Muscle layer of colon (tissue), 2 donors: ENCODE measurements around the gene ROBO2.

ENCODE experiments used
- H3K27ac ChIP-seq: one replicate; pipeline ENCODE4 v1.7.0; 2013; ENCODE audit warnings: low read depth, mild to moderate bottlenecking, low read length, moderate library complexity
- H3K27me3 ChIP-seq, 2 donors: one replicate each; pipeline ENCODE4 v1.7.0; 2013; ENCODE audit warnings: low read length in 2 of 2, mild to moderate bottlenecking in 2 of 2; ENCODE audit not compliant: insufficient read depth in 2 of 2, control insufficient read depth in 1 of 2
- H3K36me3 ChIP-seq: one replicate; pipeline ENCODE4 v1.7.0; 2013; ENCODE audit warnings: mild to moderate bottlenecking, low read length; ENCODE audit not compliant: insufficient read depth
- H3K4me1 ChIP-seq: one replicate; pipeline ENCODE4 v1.7.0; 2013; ENCODE audit warnings: mild to moderate bottlenecking, low read length; ENCODE audit not compliant: insufficient read depth
- H3K4me3 ChIP-seq, 2 donors: one replicate each; pipeline ENCODE4 v1.7.0; 2013; ENCODE audit warnings: low read length in 2 of 2, low read depth in 1 of 2, mild to moderate bottlenecking in 1 of 2, moderate library complexity in 1 of 2
- H3K9ac ChIP-seq: one replicate; pipeline ENCODE4 v1.7.0; 2013; ENCODE audit warnings: low read length
- H3K9me3 ChIP-seq: one replicate; pipeline ENCODE4 v1.7.0; 2013; ENCODE audit warnings: mild to moderate bottlenecking, low read length
- donor health status: abdominal sarcoma.
- donor health status: Adenocarcinoma of cecum.

The ROBO2 gene

DNA sequence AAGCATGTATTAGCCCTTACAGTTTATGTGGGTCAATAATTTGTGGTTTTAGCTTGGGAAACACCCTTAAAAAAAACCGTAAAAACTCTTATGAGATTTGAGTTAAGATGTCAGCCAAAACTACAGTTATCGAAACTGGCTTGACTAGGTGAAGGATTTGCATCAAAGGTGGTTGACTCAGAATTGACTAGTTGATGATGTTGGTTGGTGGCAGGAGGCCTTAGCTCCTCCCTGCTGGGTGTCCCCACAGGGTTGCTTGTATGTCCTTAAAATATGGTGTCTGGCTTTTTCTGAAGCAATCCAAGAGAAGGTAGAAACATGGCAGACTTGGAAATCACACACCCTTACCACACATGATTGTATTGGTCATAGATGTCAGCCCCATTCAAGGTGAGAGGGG is 305.1 kb downstream of the ROBO2 start:
- no peaks in the 10 kb centered on the region for H3K9me3 ChIP-seq
- H3K4me3 ChIP-seq: no peak overlapping the region
- H3K27me3 ChIP-seq: no peaks in the 10 kb centered on the region
- no peak overlapping the region for H3K9ac ChIP-seq
- no peak overlapping the region for H3K27ac ChIP-seq
- H3K4me1 ChIP-seq: no peaks in the 10 kb centered on the region
- no peaks in the 10 kb centered on the region for H3K36me3 ChIP-seq

DNA sequence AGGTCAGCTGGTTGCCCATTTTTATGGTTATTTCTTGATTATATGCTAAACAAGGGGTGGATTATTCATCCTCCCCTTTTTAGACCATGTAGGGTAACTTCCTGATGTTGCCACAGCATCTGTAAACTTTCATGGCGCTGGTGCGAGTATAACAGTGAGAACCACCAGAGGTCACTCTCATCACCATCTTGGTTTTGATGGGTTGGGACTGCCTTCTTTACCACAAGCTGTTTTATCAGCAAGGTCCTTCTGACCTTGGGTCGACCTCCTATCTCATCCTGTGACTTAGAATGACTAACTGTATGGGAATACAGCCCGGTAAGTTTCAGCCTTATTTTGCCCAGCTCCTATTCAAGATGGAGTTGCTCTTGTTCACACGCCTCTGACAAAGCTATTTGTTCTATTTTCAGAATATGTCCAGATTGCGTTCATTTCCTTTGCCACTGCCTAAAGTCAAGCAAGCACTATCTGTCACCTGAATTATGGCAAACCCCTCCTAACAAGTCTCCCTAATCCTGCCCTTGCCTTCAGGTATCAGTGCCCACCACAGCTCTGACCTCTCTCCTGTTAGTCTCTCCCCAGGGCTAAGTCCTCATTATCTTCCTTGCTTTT is 308.5 kb downstream of the ROBO2 start:
- H3K4me3 ChIP-seq: no peak overlapping the region
- no peak overlapping the region for H3K27ac ChIP-seq
- H3K4me1 ChIP-seq: no peaks in the 10 kb centered on the region
- no peak overlapping the region for H3K9ac ChIP-seq
- H3K36me3 ChIP-seq: no peaks in the 10 kb centered on the region
- no peaks in the 10 kb centered on the region for H3K27me3 ChIP-seq
- H3K9me3 ChIP-seq: no peaks in the 10 kb centered on the region

DNA sequence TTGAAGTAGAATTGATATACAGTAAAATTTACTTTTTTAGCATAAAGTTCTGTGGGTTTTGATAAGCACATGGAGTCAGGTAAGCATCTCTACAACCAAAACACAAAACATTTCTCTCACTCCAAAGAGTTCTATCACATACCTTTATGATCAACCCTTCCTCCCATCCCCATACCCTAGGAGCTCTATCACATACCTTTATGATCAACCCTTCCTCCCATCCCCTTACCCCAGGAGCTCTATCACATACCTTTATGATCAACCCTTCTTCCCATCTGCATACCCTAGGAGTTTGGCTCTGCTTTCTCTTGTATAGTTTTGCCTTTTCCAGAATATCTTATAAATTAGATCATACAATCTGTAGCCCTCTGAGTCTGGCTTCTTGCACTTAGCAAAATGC is 315.1 kb downstream of the ROBO2 start:
- no peak overlapping the region for H3K27ac ChIP-seq
- no peaks in the 10 kb centered on the region for H3K36me3 ChIP-seq
- H3K4me1 ChIP-seq: no peaks in the 10 kb centered on the region
- no peaks in the 10 kb centered on the region for H3K27me3 ChIP-seq
- H3K4me3 ChIP-seq: no peak overlapping the region
- H3K9me3 ChIP-seq: no peaks in the 10 kb centered on the region
- H3K9ac ChIP-seq: no peak overlapping the region

DNA sequence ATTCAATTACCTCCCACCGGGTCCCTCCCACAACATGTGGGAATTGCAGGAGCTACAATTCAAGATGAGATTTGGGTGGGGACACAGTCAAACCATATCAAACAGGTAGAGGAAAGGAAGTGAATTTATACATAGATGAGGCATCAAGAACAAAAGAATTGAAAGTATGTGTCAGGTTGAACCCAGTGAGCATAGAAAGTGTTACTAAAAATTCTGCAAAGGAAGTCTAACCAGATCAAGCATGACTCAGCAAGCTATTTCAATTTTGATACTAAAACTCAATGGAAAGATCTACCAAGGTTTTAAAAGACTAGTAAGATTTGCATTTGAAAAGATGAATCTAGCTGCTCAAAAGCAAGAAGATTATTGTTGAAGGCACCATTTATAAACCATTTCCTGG is 323.0 kb downstream of the ROBO2 start:
- Histone ChIP-seq H3K9me3 (no peaks in the 10 kb centered on the region), H3K27ac (no peak overlapping the region), H3K4me1 (peaks cover 4% of the 10 kb centered on the region), H3K36me3 (no peaks in the 10 kb centered on the region), H3K27me3 (no peaks in the 10 kb centered on the region), H3K9ac (no peak overlapping the region), H3K4me3 (no peak overlapping the region)

DNA sequence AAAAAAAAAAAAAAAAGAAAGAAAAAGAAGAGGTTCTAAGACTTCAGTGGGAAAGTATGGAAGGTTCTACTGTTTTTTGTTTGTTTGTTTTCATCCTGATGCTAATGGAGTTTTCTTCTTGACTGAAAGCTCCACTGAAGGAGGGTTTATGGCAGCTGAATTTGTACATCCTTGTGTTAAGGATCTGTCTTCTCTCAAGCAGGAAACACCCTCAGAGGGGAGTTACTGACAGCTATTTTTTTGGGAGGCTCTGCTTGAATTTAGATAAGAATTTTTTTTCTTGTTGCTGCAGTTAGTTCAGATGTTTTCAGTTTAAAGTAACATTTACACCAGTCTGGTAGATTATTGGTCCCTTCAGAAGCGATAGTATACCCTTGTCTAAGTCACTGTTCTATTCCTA is 325.3 kb downstream of the ROBO2 start:
- H3K27ac ChIP-seq: no peak overlapping the region
- no peaks in the 10 kb centered on the region for H3K9me3 ChIP-seq
- no peak overlapping the region for H3K4me3 ChIP-seq
- no peaks in the 10 kb centered on the region for H3K27me3 ChIP-seq
- H3K36me3 ChIP-seq: no peaks in the 10 kb centered on the region
- H3K4me1 ChIP-seq: peaks cover 4% of the 10 kb centered on the region
- H3K9ac ChIP-seq: no peak overlapping the region

DNA sequence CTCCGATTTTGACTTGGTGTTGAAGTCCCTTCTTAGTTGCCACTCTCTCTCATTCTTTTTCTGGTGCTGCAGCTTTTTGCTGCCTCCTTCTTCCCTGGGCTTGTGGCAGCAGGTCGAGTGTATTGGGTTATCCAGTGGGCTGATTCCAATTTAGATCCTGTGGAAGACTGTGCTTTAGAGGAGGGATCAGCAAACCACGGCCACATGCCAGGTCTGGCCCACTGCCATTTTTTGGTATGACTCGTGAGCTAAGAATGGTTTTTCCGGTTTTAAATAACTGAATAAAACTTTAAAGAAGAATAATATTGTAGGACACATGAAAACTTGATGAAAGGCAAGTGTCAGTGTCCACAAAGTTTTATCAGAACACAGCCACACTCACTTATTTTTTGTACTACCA is 330.5 kb downstream of the ROBO2 start:
- H3K36me3 ChIP-seq: no peaks in the 10 kb centered on the region
- H3K27ac ChIP-seq: no peak overlapping the region
- H3K4me3 ChIP-seq: no peak overlapping the region
- no peaks in the 10 kb centered on the region for H3K9me3 ChIP-seq
- H3K4me1 ChIP-seq: peaks cover 4% of the 10 kb centered on the region
- no peaks in the 10 kb centered on the region for H3K27me3 ChIP-seq
- no peak overlapping the region for H3K9ac ChIP-seq

DNA sequence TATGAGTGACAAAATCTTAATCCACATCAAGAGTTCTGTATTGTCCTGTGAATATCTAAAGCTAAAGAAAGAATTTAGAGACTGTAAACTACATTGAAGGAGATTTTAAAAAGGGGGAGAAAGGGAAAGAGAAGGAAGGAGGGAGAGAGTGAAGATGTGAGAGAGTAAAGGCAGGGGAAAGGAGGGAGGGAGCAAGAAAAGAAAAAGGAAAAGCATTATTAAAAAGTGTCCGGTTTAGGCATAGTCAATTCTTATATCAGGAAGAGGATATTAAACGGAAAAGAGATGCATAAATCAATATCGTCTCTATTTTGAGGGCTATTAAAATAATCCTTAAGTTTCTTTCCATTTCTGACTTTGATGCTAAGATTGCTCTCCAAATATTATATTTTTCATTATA is 332.1 kb downstream of the ROBO2 start:
- no peak overlapping the region for H3K27ac ChIP-seq
- no peak overlapping the region for H3K4me3 ChIP-seq
- peaks cover 3% of the 10 kb centered on the region for H3K4me1 ChIP-seq
- no peaks in the 10 kb centered on the region for H3K9me3 ChIP-seq
- no peaks in the 10 kb centered on the region for H3K27me3 ChIP-seq
- no peak overlapping the region for H3K9ac ChIP-seq
- no peaks in the 10 kb centered on the region for H3K36me3 ChIP-seq

DNA sequence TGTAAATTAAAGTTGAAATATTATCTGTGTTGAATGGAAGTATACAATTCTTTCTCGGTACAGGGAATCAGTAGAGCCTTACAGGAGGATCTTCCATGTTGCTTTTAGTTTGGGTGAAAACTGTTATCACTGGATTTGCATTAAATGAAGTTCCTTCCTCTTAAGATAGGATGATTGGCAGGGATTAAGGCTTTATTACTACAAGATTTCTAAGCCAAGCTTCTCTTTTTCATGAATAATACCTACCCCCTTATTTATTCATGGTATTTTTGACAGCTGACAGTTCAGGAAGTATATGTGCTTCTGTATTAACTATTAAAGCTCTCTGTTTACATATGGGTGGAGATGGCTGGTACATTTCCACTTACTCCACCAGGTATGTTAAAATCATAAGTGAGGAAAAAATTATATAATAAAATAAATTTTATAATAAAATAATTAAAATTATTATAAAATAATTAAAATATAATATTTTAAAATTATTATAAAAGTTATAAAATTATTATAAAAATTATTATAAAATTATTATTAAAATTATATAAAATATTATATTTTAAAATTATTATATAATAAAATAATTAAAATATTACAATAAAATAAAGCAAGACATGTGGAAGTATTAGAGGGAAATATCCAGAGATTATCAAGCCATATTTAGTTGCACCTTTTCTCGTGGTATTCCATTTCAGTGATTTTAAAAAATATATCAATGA is 332.9 kb downstream of the ROBO2 start:
- Histone ChIP-seq H3K9me3 (no peaks in the 10 kb centered on the region), H3K4me3 (no peak overlapping the region), H3K27ac (no peak overlapping the region), H3K36me3 (no peaks in the 10 kb centered on the region), H3K27me3 (no peaks in the 10 kb centered on the region), H3K9ac (no peak overlapping the region), H3K4me1 (no peaks in the 10 kb centered on the region)

DNA sequence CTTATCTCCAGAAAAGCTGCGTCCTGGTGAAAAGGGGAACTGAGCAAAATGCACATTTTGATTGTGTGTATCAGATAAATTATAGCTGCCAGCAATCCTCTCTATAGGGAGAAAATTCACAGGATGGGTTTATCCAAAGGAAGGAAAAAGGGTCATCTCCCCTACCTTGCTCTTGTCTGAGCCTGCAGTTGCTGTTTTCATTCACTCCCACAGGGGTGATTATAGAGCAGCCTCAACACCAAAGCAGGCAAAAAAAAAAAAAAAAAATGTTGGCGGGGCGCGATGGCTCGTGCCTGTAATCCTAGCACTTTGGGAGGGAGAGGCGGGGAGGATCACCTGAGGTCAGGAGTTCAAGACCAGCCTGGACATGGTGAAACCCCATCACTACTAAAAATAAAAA is 333.7 kb downstream of the ROBO2 start:
- no peak overlapping the region for H3K9ac ChIP-seq
- no peaks in the 10 kb centered on the region for H3K4me1 ChIP-seq
- H3K36me3 ChIP-seq: no peaks in the 10 kb centered on the region
- no peak overlapping the region for H3K27ac ChIP-seq
- no peak overlapping the region for H3K4me3 ChIP-seq
- H3K27me3 ChIP-seq: no peaks in the 10 kb centered on the region
- H3K9me3 ChIP-seq: no peaks in the 10 kb centered on the region

DNA sequence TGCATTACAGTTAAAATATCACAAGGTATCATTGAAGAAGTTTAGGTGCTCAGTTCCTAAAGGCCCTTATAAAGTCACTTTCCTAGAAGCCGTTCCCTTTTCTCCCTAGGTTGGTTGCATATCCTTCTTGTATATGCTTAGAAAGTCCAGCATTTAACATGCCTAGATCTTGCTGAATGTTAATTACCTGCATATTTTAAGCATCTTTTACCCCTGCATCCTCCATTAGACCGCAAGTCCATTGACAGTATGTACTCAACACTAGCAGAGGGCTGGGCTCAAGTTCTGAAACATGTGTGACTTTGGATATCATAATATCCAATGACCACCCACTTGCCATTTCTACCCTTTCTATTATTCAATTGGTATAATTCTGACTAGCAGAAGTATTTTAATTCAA is 336.6 kb downstream of the ROBO2 start:
- no peak overlapping the region for H3K9ac ChIP-seq
- no peak overlapping the region for H3K27ac ChIP-seq
- H3K4me3 ChIP-seq: no peak overlapping the region
- no peaks in the 10 kb centered on the region for H3K36me3 ChIP-seq
- no peaks in the 10 kb centered on the region for H3K9me3 ChIP-seq
- no peaks in the 10 kb centered on the region for H3K4me1 ChIP-seq
- H3K27me3 ChIP-seq: no peaks in the 10 kb centered on the region

DNA sequence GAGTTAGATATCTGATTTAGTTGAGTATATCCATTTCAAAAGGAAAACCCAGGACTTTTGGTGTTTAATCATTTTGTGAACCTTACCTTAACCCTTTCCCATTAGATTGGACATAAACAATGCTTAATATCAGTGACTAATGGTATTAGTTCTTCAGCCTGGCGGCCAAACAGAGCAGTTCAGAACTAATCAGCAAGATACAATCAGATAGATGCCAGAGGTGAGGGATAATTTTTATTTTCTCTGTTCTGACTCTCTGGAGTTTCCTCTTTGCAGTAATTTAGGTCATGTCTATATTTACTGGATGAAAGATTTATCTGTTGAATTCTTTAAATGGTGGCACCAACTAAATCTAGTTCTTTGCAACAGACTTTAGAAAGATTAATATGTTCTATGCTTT is 337.8 kb downstream of the ROBO2 start:
- H3K36me3 ChIP-seq: no peaks in the 10 kb centered on the region
- H3K9me3 ChIP-seq: no peaks in the 10 kb centered on the region
- H3K9ac ChIP-seq: no peak overlapping the region
- no peak overlapping the region for H3K4me3 ChIP-seq
- no peak overlapping the region for H3K27ac ChIP-seq
- no peaks in the 10 kb centered on the region for H3K4me1 ChIP-seq
- H3K27me3 ChIP-seq: no peaks in the 10 kb centered on the region

DNA sequence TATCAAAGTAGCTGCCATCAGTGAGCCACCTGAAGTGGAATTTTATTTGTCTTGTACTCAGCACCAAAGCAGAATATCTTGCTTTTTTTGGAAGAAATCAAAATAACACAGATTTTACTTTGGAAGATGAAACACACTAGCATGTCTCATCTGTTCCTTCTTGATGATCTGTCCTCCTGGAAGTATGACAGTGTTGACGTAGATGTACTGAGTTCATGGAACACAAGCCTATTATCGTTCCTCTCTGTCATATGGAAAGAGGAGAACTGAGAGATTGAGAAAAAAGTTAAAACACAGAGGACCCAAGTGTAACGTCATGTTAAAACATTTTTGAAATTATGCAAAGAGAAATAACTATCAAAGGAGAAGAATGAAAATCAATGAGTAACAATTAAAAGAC is 340.2 kb downstream of the ROBO2 start:
- Histone ChIP-seq H3K9ac (no peak overlapping the region), H3K4me3 (no peak overlapping the region), H3K27ac (no peak overlapping the region), H3K27me3 (no peaks in the 10 kb centered on the region), H3K36me3 (no peaks in the 10 kb centered on the region), H3K4me1 (no peaks in the 10 kb centered on the region), H3K9me3 (no peaks in the 10 kb centered on the region)
